ENCODE data around the gene EEF1AKMT2.

DNA sequence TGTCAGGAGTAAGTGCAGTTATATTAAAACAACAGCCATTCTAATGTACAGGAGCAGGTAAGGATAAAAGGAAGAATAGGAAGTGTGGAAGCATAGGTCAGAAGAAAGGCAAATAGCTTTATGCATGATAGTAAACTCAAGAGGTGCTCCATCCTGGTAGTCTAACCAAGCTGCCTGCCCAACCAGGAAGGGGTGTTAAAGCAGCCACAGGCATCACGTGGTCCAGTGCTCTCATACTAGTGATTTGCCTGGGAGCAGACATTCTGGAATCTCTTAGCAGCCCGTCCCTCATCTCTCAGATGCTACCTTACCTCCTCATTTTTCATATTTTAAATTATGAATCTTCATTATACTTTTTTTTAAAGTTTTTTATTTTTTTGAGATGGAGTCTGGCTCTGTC, 28.4 kb upstream of the EEF1AKMT2 start:
- TF ChIP-seq, protein P1, sequence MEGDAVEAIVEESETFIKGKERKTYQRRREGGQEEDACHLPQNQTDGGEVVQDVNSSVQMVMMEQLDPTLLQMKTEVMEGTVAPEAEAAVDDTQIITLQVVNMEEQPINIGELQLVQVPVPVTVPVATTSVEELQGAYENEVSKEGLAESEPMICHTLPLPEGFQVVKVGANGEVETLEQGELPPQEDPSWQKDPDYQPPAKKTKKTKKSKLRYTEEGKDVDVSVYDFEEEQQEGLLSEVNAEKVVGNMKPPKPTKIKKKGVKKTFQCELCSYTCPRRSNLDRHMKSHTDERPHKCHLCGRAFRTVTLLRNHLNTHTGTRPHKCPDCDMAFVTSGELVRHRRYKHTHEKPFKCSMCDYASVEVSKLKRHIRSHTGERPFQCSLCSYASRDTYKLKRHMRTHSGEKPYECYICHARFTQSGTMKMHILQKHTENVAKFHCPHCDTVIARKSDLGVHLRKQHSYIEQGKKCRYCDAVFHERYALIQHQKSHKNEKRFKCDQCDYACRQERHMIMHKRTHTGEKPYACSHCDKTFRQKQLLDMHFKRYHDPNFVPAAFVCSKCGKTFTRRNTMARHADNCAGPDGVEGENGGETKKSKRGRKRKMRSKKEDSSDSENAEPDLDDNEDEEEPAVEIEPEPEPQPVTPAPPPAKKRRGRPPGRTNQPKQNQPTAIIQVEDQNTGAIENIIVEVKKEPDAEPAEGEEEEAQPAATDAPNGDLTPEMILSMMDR (IDR thresholded peaks at IDR 0.05) = no peak
- TF ChIP-seq TEAD1 (CRISPR knock-in tag; IDR thresholded peaks at IDR 0.05) (no peak), ELF4 (CRISPR knock-in tag; IDR thresholded peaks at IDR 0.05; ENCODE audit: low read depth) (no peak), SMAD4 (CRISPR knock-in tag; IDR thresholded peaks at IDR 0.05) (no peak)
- TF ChIP-seq, protein P2, sequence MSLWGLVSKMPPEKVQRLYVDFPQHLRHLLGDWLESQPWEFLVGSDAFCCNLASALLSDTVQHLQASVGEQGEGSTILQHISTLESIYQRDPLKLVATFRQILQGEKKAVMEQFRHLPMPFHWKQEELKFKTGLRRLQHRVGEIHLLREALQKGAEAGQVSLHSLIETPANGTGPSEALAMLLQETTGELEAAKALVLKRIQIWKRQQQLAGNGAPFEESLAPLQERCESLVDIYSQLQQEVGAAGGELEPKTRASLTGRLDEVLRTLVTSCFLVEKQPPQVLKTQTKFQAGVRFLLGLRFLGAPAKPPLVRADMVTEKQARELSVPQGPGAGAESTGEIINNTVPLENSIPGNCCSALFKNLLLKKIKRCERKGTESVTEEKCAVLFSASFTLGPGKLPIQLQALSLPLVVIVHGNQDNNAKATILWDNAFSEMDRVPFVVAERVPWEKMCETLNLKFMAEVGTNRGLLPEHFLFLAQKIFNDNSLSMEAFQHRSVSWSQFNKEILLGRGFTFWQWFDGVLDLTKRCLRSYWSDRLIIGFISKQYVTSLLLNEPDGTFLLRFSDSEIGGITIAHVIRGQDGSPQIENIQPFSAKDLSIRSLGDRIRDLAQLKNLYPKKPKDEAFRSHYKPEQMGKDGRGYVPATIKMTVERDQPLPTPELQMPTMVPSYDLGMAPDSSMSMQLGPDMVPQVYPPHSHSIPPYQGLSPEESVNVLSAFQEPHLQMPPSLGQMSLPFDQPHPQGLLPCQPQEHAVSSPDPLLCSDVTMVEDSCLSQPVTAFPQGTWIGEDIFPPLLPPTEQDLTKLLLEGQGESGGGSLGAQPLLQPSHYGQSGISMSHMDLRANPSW (CRISPR knock-in tag; conservative IDR thresholded peaks at IDR 0.05; ENCODE audit: low read depth) = no peak

All from WTC11 (cell line).